Muscle layer of colon (tissue), 2 donors: ENCODE data around the gene SSH3.

Experiments used
- H3K27ac ChIP-seq: one replicate; pipeline ENCODE4 v1.7.0; 2013; ENCODE audit warnings: low read depth, mild to moderate bottlenecking, low read length, moderate library complexity
- H3K27me3 ChIP-seq, 2 donors: one replicate each; pipeline ENCODE4 v1.7.0; 2013; ENCODE audit warnings: low read length in 2 of 2, mild to moderate bottlenecking in 2 of 2; ENCODE audit not compliant: insufficient read depth in 2 of 2, control insufficient read depth in 1 of 2
- H3K36me3 ChIP-seq: one replicate; pipeline ENCODE4 v1.7.0; 2013; ENCODE audit warnings: mild to moderate bottlenecking, low read length; ENCODE audit not compliant: insufficient read depth
- H3K4me1 ChIP-seq: one replicate; pipeline ENCODE4 v1.7.0; 2013; ENCODE audit warnings: mild to moderate bottlenecking, low read length; ENCODE audit not compliant: insufficient read depth
- H3K4me3 ChIP-seq, 2 donors: one replicate each; pipeline ENCODE4 v1.7.0; 2013; ENCODE audit warnings: low read length in 2 of 2, low read depth in 1 of 2, mild to moderate bottlenecking in 1 of 2, moderate library complexity in 1 of 2
- H3K9ac ChIP-seq: one replicate; pipeline ENCODE4 v1.7.0; 2013; ENCODE audit warnings: low read length
- H3K9me3 ChIP-seq: one replicate; pipeline ENCODE4 v1.7.0; 2013; ENCODE audit warnings: mild to moderate bottlenecking, low read length
- donor health status: abdominal sarcoma.
- donor health status: Adenocarcinoma of cecum.

Gene SSH3

DNA sequence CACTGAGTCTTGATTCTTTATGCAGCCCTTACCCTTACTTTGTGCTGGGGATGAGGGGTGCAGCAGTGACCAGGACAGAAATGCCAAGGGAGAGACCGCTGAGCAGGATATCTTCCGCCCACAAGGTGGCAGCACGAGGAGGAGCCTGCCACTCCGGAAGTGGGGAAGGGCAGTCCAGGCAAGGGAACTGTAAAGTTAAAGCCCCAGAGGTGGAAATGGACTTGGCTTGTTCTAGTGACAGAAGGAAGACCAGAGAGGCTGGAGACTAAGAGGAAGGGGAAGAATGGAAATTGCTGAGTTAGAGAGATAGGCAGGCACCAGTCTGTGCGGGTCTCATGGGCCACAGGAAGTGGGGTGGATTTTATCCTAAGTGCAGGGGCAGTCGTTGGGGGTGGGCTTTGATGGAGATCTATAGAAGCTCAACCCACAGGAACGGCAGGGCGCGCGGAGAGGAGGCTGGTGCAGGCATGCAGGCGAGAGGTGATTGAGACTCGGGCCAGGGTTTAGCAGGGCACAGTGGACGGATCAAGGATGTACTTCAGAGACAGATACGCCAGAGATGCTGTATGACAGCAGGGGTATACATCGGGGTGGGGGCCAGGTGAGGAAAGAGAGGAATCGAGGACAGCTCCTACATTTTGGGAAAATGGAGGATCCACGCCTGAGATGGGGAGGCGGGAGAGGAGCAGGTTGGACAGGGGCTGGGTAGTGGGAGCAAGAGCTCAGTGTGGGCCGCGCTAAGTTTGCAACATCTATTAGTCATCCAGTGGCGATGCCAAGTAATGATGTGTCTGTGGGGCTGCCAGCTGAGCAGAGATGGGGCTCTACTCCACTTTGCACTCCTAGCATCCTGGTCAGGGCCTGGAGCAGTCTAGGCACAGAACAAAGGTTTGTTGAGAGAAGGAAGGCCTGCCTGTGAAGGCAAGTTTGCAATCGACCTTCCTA lies 40.3 kb upstream of the SSH3 start:
- Histone ChIP-seq H3K9ac (no peak overlapping the region), H3K27ac (no peak overlapping the region), H3K27me3 (no peaks in the 10 kb centered on the region), H3K36me3 (no peaks in the 10 kb centered on the region), H3K4me3 (peak overlapping the region in 1 of 2 donors; percentile 29), H3K4me1 (peaks cover 36% of the 10 kb centered on the region), H3K9me3 (no peaks in the 10 kb centered on the region)

DNA sequence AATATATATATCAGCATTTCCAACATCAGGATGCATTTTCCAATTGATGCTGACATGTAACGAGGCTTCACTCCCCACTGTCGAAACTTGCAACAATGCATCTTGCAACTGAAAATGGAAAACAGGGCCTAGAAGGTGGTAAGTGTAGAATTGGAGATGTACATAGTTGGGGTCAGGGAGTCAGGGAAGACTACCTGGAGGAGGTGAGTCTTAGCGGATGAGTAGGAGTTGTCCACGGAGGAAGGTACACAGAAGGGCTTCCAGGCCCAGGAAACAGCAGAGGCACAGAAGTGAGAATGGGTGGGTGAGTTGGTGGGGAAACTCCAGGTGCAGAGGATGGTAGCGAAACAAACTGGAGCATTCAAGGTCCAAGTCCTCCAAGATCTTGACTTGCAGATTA lies 39.1 kb upstream of the SSH3 start:
- Histone ChIP-seq H3K4me1 (peaks cover 48% of the 10 kb centered on the region), H3K36me3 (no peaks in the 10 kb centered on the region), H3K9ac (no peak overlapping the region), H3K4me3 (no peak overlapping the region), H3K27ac (no peak overlapping the region), H3K27me3 (no peaks in the 10 kb centered on the region), H3K9me3 (no peaks in the 10 kb centered on the region)

GRCh38 chr11:67264877-67265632 lies 38.3 kb upstream of the SSH3 start:
- H3K9ac ChIP-seq, result no peak overlapping the region
- H3K4me1 ChIP-seq, result peaks cover 56% of the 10 kb centered on the region
- H3K36me3 ChIP-seq, result no peaks in the 10 kb centered on the region
- no peak overlapping the region for H3K4me3 ChIP-seq
- H3K27me3 ChIP-seq, result no peaks in the 10 kb centered on the region
- H3K27ac ChIP-seq, result no peak overlapping the region
- H3K9me3 ChIP-seq, result no peaks in the 10 kb centered on the region

GRCh38 chr11:67265633-67266448 lies 37.5 kb upstream of the SSH3 start:
- Histone ChIP-seq H3K9ac (peak overlapping the region; percentile 26), H3K4me1 (peaks cover 64% of the 10 kb centered on the region), H3K27me3 (no peaks in the 10 kb centered on the region), H3K4me3 (peak overlapping the region; percentile 16 to 21), H3K27ac (peak overlapping the region; percentile 53), H3K9me3 (no peaks in the 10 kb centered on the region), H3K36me3 (no peaks in the 10 kb centered on the region)

- Histone ChIP-seq H3K4me1 (peaks cover 71% of the 10 kb centered on the region), H3K4me3 (peak within 1 kb of the TSS; percentile 51 to 75), H3K9me3 (no peaks in the 10 kb centered on the region), H3K27ac (peak within 1 kb of the TSS; percentile 76), H3K27me3 (no peaks in the 10 kb centered on the region), H3K9ac (peak within 1 kb of the TSS; percentile 72), H3K36me3 (no peaks in the 10 kb centered on the region)
These were observed 36.7 kb upstream of the SSH3 start, which contains the start of gene GRK2 for GRCh38 chr11:67266449-67267187. Gene GRK2, plus strand, starts transcription at chr11:67266473. Its CDS starts 227 bp downstream, at chr11:67266700.

- Histone ChIP-seq H3K27ac (peak overlapping the region; percentile 76), H3K36me3 (no peaks in the 10 kb centered on the region)
These were observed 35.9 kb upstream of the SSH3 start for GRCh38 chr11:67267188-67268080.

GRCh38 chr11:67268081-67268961 lies 35.0 kb upstream of the SSH3 start:
- Histone ChIP-seq H3K36me3 (no peaks in the 10 kb centered on the region), H3K27ac (peak overlapping the region; percentile 76), H3K9me3 (no peaks in the 10 kb centered on the region), H3K9ac (peak overlapping the region; percentile 10), H3K4me3 (peak overlapping the region; percentile 51 to 75), H3K27me3 (no peaks in the 10 kb centered on the region), H3K4me1 (peaks cover 71% of the 10 kb centered on the region)

More at GRCh38 chr11:67267188-67268080, 35.9 kb upstream of the SSH3 start:
- H3K27me3 ChIP-seq, result no peaks in the 10 kb centered on the region
- peak overlapping the region; percentile 72 for H3K9ac ChIP-seq
- H3K9me3 ChIP-seq, result no peaks in the 10 kb centered on the region
- peak overlapping the region; percentile 51 to 75 for H3K4me3 ChIP-seq
- peaks cover 71% of the 10 kb centered on the region for H3K4me1 ChIP-seq

DNA sequence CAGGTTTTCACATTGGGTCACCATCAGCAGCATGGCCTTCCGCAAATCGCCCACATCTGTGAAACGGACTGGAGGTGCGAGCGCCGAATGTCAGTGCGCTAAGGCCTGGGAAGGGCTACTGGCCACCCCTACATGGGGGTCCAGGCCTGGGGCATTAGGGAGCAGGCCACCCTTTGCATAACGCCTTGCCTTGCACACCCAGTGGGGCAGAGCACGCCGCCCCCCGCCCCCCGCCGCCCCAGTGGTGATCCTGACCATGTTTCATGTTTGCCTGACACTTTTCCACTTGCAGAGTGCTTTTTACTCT lies 34.4 kb upstream of the SSH3 start:
- peaks cover 73% of the 10 kb centered on the region for H3K4me1 ChIP-seq

GRCh38 chr11:67269401-67270255 lies 33.7 kb upstream of the SSH3 start:
- H3K4me3 ChIP-seq, result peak overlapping the region in 1 of 2 donors; percentile 45
- H3K36me3 ChIP-seq, result no peaks in the 10 kb centered on the region

More for the DNA sequence above, 34.4 kb upstream of the SSH3 start:
- no peaks in the 10 kb centered on the region for H3K36me3 ChIP-seq
- peak overlapping the region; percentile 57 for H3K27ac ChIP-seq
- no peak overlapping the region for H3K9ac ChIP-seq
- no peaks in the 10 kb centered on the region for H3K9me3 ChIP-seq
- H3K4me3 ChIP-seq, result no peak overlapping the region
- no peaks in the 10 kb centered on the region for H3K27me3 ChIP-seq

More at GRCh38 chr11:67269401-67270255, 33.7 kb upstream of the SSH3 start:
- no peaks in the 10 kb centered on the region for H3K27me3 ChIP-seq
- H3K4me1 ChIP-seq, result peaks cover 73% of the 10 kb centered on the region
- peak overlapping the region; percentile 53 for H3K9ac ChIP-seq
- peak overlapping the region; percentile 57 for H3K27ac ChIP-seq
- no peaks in the 10 kb centered on the region for H3K9me3 ChIP-seq
